Activated CD4-positive, alpha-beta T cell treated with anti-CD3 and anti-CD28 coated beads for 48 hours (primary cell): Measurements from ENCODE around the gene CDK11A.
"Not testable (repeated sequence)": the region's sequence is repeated elsewhere in the genome, so short reads cannot be mapped to it uniquely, and the experiment has no call there.

ENCODE experiments used
- DNase-seq: peaks from one replicate; pipeline ENCODE4 v3.0.0-alpha.2; 2020

The CDK11A gene

GRCh38 chr1:1721201-1721600 lies 3.0 kb downstream of the CDK11A start:
- DNase-seq, result no peak

- not testable (repeated sequence) for DNase-seq
Observed at GRCh38 chr1:1715109-1715883, 8.9 kb downstream of the CDK11A start.

- DNase-seq, result not testable (repeated sequence)
Observed at GRCh38 chr1:1707897-1708296, 16.3 kb downstream of the CDK11A start.

- DNase-seq, result not testable (repeated sequence)
Observed at GRCh38 chr1:1707241-1707640, 16.9 kb downstream of the CDK11A start.

GRCh38 chr1:1705623-1706022 lies 18.5 kb downstream of the CDK11A start:
- DNase-seq, result not testable (repeated sequence)

- DNase-seq, result not testable (repeated sequence)
Observed at GRCh38 chr1:1704284-1704957, 19.7 kb downstream of the CDK11A start.

GRCh38 chr1:1703796-1704195 lies 20.4 kb downstream of the CDK11A start:
- no peak for DNase-seq

GRCh38 chr1:1702506-1702905 lies 21.7 kb downstream of the CDK11A start:
- not testable (repeated sequence) for DNase-seq

GRCh38 chr1:1700557-1700956 lies 23.6 kb downstream of the CDK11A start:
- not testable (repeated sequence) for DNase-seq

GRCh38 chr1:1700067-1700466 lies 24.1 kb downstream of the CDK11A start:
- DNase-seq, result not testable (repeated sequence)

GRCh38 chr1:1699061-1699460 lies 25.1 kb downstream of the CDK11A start:
- DNase-seq, result not testable (repeated sequence)

GRCh38 chr1:1697358-1698183 lies 26.6 kb downstream of the CDK11A start:
- DNase-seq, result not testable (repeated sequence)

GRCh38 chr1:1696431-1697357 lies 27.5 kb downstream of the CDK11A start:
- DNase-seq, result not testable (repeated sequence)

GRCh38 chr1:1692714-1693647 lies 31.2 kb downstream of the CDK11A start, which contains the start of gene SLC35E2B:
SLC35E2B (minus strand) TSS chr1:1692795; CDS start chr1:1676699, 16,096 bp downstream.
- peak; percentile 95 for DNase-seq

GRCh38 chr1:1692324-1692713 lies 31.8 kb downstream of the CDK11A start:
- DNase-seq, result peak; percentile 83

- not testable (repeated sequence) for DNase-seq
Observed at GRCh38 chr1:1691443-1691842, 32.7 kb downstream of the CDK11A start.

GRCh38 chr1:1689526-1689925 lies 34.6 kb downstream of the CDK11A start:
- not testable (repeated sequence) for DNase-seq

- no peak for DNase-seq
Observed at GRCh38 chr1:1687846-1688245, 36.3 kb downstream of the CDK11A start.

- no peak for DNase-seq
Observed at GRCh38 chr1:1684031-1684681, 40.0 kb downstream of the CDK11A start.
